Measurements from ENCODE around the gene LACTBL1. TPM values are rescaled to one million over a fixed set of nuclear protein-coding genes. Genes with fewer than 3 reads are reported as not detected.

LACTBL1 gene
- total and polyA plus RNA-seq, 5 donors from 2014 or later, result not detected

DNA sequence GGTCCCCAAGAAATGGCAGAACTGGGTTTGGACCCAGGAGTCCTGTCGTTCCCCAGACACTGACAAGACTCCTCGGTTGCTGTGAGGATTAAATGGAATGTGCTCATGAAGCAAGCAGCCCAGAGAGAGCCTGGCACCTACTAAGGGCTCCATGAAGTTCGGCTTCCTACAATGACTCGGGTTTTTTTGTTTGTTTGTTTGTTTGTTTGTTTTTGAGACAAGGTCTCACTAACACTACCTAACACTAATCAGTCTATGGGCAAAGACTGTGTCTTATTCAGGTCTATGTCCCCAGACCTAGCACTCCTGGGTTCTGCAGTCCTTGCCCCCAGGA lies 3.4 kb upstream of the LACTBL1 start:
- Mint-ChIP-seq H3K36me3 (no peaks in the 10 kb centered on the region), H3K9me3 (peaks cover 0 to 2% (median 0%) of the 10 kb centered on the region in 7 donors), H3K4me1 (no peaks in the 10 kb centered on the region), H3K27me3 (peaks cover 36% of the 10 kb centered on the region), H3K4me3 (no peak overlapping the region), H3K27ac (no peak overlapping the region)
- ATAC-seq (ENCODE audit: low read depth in 2 of 2) (no peak), DNase-seq (no peak)
- Histone ChIP-seq H3K27me3 (ENCODE audit: control insufficient read depth, insufficient read depth, low read length) (peaks cover 7% of the 10 kb centered on the region), H3K27ac (ENCODE audit: insufficient read depth, low read length, poor library complexity, severe bottlenecking) (no peak overlapping the region), H3K9me3 (ENCODE audit: control insufficient read depth in 2 of 2, low read length in 2 of 2) (no peaks in the 10 kb centered on the region), H3K4me3 (ENCODE audit: low read depth, low read length) (no peak overlapping the region), H3K4me1 (ENCODE audit: control insufficient read depth, insufficient read depth, low read length, poor library complexity, severe bottlenecking) (no peaks in the 10 kb centered on the region), H3K36me3 (ENCODE audit: control insufficient read depth, insufficient read depth, low read length) (no peaks in the 10 kb centered on the region)

DNA sequence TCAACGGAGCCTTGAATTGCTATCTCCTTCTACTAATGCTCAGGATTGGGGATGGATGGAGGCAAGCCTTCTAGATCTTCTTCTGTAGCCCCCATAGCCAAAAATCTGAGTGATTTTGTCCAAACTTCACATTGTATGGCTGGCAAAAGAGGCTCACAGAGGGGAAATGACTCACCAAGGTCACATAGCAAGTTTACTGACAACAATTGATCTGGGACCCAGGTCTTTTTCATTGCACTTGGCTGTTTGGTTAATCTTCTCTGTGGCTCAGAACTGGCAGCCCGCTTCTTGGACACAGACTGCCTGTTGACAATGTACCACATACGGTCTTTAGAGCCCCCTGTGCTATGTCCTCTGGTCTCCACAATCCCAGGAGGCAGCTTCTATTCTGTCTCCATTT lies 3.0 kb upstream of the LACTBL1 start:
- H3K27ac Mint-ChIP-seq, result no peak overlapping the region
- H3K36me3 Mint-ChIP-seq, result no peaks in the 10 kb centered on the region
- no peaks in the 10 kb centered on the region for H3K4me1 Mint-ChIP-seq
- peaks cover 0 to 2% (median 0%) of the 10 kb centered on the region in 7 donors for H3K9me3 Mint-ChIP-seq
- Histone ChIP-seq H3K27me3 (ENCODE audit: control insufficient read depth, insufficient read depth, low read length) (peaks cover 9% of the 10 kb centered on the region), H3K9me3 (ENCODE audit: control insufficient read depth in 2 of 2, low read length in 2 of 2) (no peaks in the 10 kb centered on the region), H3K4me1 (ENCODE audit: control insufficient read depth, insufficient read depth, low read length, poor library complexity, severe bottlenecking) (no peaks in the 10 kb centered on the region), H3K27ac (ENCODE audit: insufficient read depth, low read length, poor library complexity, severe bottlenecking) (no peak overlapping the region), H3K4me3 (ENCODE audit: low read depth, low read length) (no peak overlapping the region), H3K36me3 (ENCODE audit: control insufficient read depth, insufficient read depth, low read length) (no peaks in the 10 kb centered on the region)
- peaks cover 39% of the 10 kb centered on the region for H3K27me3 Mint-ChIP-seq
- DNase-seq, result no peak
- no peak overlapping the region for H3K4me3 Mint-ChIP-seq
- ATAC-seq (ENCODE audit: low read depth in 2 of 2), result no peak

DNA sequence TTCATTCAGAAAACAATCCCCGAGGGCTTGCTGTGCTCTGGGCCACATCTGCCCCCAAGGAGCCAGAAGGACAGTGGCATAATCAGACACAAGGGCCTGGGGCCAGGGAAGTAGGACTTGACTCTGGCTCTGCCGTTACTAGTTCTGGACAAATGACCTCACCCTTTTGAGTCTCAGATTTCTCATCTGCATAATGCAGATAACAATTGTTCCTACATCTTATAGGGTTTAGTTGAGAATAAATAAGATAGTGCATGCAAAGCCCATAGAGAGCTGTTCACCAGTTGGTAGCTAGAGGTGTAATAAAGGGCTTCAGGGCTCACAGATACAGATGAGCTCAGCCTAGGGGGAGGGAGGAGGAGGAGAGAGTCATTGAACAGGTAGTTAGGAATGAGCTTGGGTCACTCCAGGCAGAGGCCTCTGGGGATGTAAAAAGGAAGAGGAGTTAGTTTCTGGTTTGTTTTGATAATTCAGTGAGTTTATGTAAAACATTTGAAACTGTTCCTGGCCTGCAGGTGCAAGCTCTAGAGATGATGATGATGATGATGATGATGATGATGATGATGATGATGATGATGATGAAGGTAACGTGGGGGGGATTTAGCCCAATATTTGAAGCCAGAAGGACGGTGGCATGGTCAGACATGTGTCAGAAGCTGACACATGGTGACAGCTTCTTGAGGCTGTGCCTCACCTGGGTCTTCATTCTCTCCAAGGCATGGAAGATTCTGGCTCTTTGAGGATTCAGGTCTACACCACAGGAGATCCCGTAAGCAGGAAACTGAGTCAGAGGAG lies 858 bp downstream of the LACTBL1 start:
- no peak overlapping the region for H3K4me3 ChIP-seq (ENCODE audit: low read depth, low read length)

DNA sequence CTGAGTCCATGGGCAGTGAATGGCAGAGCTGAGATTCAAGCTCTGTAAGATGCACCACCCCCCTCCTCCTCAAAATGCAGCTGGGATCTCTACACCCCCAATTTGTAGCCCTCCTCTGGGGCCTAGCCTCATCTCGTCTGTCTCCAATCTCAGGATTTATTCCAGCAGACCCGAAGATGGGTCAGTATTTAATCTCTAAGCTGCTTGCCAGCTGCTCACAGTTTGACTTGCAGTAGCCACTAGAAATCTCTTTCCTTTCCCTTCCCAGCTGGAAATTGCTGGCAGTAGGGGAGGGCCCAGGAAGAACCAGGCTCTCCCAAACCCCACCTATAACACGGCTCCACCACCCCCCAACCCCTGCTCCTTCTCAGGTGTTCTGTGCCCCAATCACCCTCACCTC lies 1.5 kb downstream of the LACTBL1 start:
- no peak for DNase-seq
- Histone ChIP-seq H3K4me3 (ENCODE audit: low read depth, low read length) (no peak overlapping the region), H3K36me3 (ENCODE audit: control insufficient read depth, insufficient read depth, low read length) (no peaks in the 10 kb centered on the region), H3K9me3 (ENCODE audit: control insufficient read depth in 2 of 2, low read length in 2 of 2) (peaks cover 0 to 5% of the 10 kb centered on the region in 2 experiments), H3K4me1 (ENCODE audit: control insufficient read depth, insufficient read depth, low read length, poor library complexity, severe bottlenecking) (no peaks in the 10 kb centered on the region), H3K27me3 (ENCODE audit: control insufficient read depth, insufficient read depth, low read length) (peaks cover 21% of the 10 kb centered on the region), H3K27ac (ENCODE audit: insufficient read depth, low read length, poor library complexity, severe bottlenecking) (no peak overlapping the region)
- Mint-ChIP-seq H3K27me3 (peaks cover 58% of the 10 kb centered on the region), H3K27ac (no peak overlapping the region), H3K4me3 (no peak overlapping the region), H3K36me3 (no peaks in the 10 kb centered on the region), H3K4me1 (no peaks in the 10 kb centered on the region), H3K9me3 (peaks cover 0 to 8% (median 2%) of the 10 kb centered on the region in 7 donors)
- no peak for ATAC-seq (ENCODE audit: low read depth in 2 of 2)

More for the DNA sequence above, 858 bp downstream of the LACTBL1 start:
- H3K9me3 Mint-ChIP-seq, result peaks cover 0 to 2% (median 0%) of the 10 kb centered on the region in 7 donors
- no peak overlapping the region for H3K27ac Mint-ChIP-seq
- Histone ChIP-seq H3K9me3 (ENCODE audit: control insufficient read depth in 2 of 2, low read length in 2 of 2) (no peaks in the 10 kb centered on the region), H3K36me3 (ENCODE audit: control insufficient read depth, insufficient read depth, low read length) (no peaks in the 10 kb centered on the region), H3K27ac (ENCODE audit: insufficient read depth, low read length, poor library complexity, severe bottlenecking) (no peak overlapping the region), H3K4me1 (ENCODE audit: control insufficient read depth, insufficient read depth, low read length, poor library complexity, severe bottlenecking) (no peaks in the 10 kb centered on the region), H3K27me3 (ENCODE audit: control insufficient read depth, insufficient read depth, low read length) (peaks cover 20% of the 10 kb centered on the region)
- ATAC-seq (ENCODE audit: low read depth in 2 of 2) (no peak), DNase-seq (no peak)
- peaks cover 58% of the 10 kb centered on the region for H3K27me3 Mint-ChIP-seq
- H3K4me1 Mint-ChIP-seq, result no peaks in the 10 kb centered on the region
- no peaks in the 10 kb centered on the region for H3K36me3 Mint-ChIP-seq
- no peak overlapping the region for H3K4me3 Mint-ChIP-seq

DNA sequence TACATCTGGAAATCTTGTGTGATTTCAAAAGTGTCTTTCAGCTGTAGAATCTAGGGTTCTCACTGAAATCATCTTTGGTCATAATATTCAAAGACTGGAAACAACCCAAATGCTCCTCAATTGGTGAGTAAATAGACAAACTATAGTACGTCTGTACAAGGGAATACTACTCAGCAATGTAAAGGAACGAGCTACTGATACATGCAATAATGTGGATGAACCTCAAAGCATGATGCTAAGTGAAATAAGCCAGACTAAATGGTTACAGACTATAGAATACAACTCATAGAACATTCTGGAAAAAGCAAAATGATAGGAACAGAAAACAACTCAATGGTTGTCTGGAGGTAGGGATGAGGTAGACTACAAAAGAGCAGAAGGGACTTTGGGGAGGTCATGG lies 2.6 kb downstream of the LACTBL1 start:
- H3K27ac Mint-ChIP-seq, result no peak overlapping the region
- no peaks in the 10 kb centered on the region for H3K4me1 Mint-ChIP-seq
- Histone ChIP-seq H3K36me3 (ENCODE audit: control insufficient read depth, insufficient read depth, low read length) (no peaks in the 10 kb centered on the region), H3K9me3 (ENCODE audit: control insufficient read depth in 2 of 2, low read length in 2 of 2) (peaks cover 0 to 9% of the 10 kb centered on the region in 2 experiments), H3K4me1 (ENCODE audit: control insufficient read depth, insufficient read depth, low read length, poor library complexity, severe bottlenecking) (no peaks in the 10 kb centered on the region), H3K27me3 (ENCODE audit: control insufficient read depth, insufficient read depth, low read length) (peaks cover 17% of the 10 kb centered on the region), H3K4me3 (ENCODE audit: low read depth, low read length) (no peak overlapping the region), H3K27ac (ENCODE audit: insufficient read depth, low read length, poor library complexity, severe bottlenecking) (no peak overlapping the region)
- H3K27me3 Mint-ChIP-seq, result peaks cover 58% of the 10 kb centered on the region
- ATAC-seq (ENCODE audit: low read depth in 2 of 2), result no peak
- peaks cover 0 to 15% (median 2%) of the 10 kb centered on the region in 7 donors for H3K9me3 Mint-ChIP-seq
- no peak for DNase-seq
- H3K36me3 Mint-ChIP-seq, result no peaks in the 10 kb centered on the region
- H3K4me3 Mint-ChIP-seq, result no peak overlapping the region

DNA sequence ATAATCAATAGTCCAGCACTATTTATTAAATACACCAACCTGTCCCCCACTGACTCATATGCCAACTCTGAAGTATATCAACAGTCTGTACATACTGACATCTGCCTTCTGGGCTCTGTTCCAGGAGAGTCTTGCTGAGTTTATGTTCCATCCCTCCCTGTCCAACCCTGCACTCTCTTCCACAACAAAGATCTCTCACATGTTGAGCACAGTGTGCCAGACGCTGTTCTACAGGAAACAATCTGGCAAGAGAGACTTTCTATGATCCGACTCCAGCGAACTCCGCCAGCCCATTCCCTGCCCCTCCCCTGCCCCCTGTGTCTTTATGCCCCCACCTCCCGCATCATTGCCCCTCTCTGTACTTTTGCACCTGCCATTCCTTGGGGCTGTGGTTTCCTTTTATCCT lies 3.4 kb downstream of the LACTBL1 start:
- H3K36me3 ChIP-seq (ENCODE audit: control insufficient read depth, insufficient read depth, low read length), result no peaks in the 10 kb centered on the region
- no peaks in the 10 kb centered on the region for H3K36me3 Mint-ChIP-seq

DNA sequence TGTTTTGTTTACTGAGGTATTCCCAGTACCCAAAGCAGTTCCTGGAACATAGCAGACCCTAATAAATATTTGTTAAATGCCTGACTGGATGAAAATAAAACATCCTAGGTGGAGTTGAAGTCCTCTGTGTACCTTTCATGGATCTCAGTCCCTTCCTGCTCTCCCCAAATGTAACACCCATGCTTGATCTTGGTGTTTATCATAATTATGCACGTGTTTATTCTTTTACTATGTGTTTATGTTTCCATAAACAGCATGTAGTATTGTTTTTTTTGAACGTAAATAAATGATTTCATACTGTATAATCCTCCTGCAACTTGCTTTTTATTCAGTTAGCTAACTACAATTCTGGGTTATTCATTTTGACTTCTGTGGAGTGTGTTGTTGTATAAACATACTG lies 4.8 kb downstream of the LACTBL1 start:
- H3K4me3 ChIP-seq (ENCODE audit: low read depth, low read length), result no peak overlapping the region
- Mint-ChIP-seq H3K4me3 (no peak overlapping the region), H3K36me3 (no peaks in the 10 kb centered on the region), H3K27ac (no peak overlapping the region), H3K27me3 (peaks cover 58% of the 10 kb centered on the region), H3K9me3 (peaks cover 0 to 15% (median 2%) of the 10 kb centered on the region in 7 donors), H3K4me1 (peaks cover 0 to 2% (median 0%) of the 10 kb centered on the region in 4 donors)
- no peak overlapping the region for H3K27ac ChIP-seq (ENCODE audit: insufficient read depth, low read length, poor library complexity, severe bottlenecking)
- ATAC-seq (ENCODE audit: low read depth in 2 of 2) (no peak), DNase-seq (no peak)
- peaks cover 17% of the 10 kb centered on the region for H3K27me3 ChIP-seq (ENCODE audit: control insufficient read depth, insufficient read depth, low read length)
- peaks cover 0 to 9% of the 10 kb centered on the region in 2 experiments for H3K9me3 ChIP-seq (ENCODE audit: control insufficient read depth in 2 of 2, low read length in 2 of 2)
- no peaks in the 10 kb centered on the region for H3K36me3 ChIP-seq (ENCODE audit: control insufficient read depth, insufficient read depth, low read length)
- no peaks in the 10 kb centered on the region for H3K4me1 ChIP-seq (ENCODE audit: control insufficient read depth, insufficient read depth, low read length, poor library complexity, severe bottlenecking)

More for the DNA sequence above, 3.4 kb downstream of the LACTBL1 start:
- peaks cover 17% of the 10 kb centered on the region for H3K27me3 ChIP-seq (ENCODE audit: control insufficient read depth, insufficient read depth, low read length)
- DNase-seq, result no peak
- H3K4me3 ChIP-seq (ENCODE audit: low read depth, low read length), result no peak overlapping the region
- H3K9me3 ChIP-seq (ENCODE audit: control insufficient read depth in 2 of 2, low read length in 2 of 2), result peaks cover 0 to 9% of the 10 kb centered on the region in 2 experiments
- no peaks in the 10 kb centered on the region for H3K4me1 ChIP-seq (ENCODE audit: control insufficient read depth, insufficient read depth, low read length, poor library complexity, severe bottlenecking)
- Mint-ChIP-seq H3K27me3 (peaks cover 59% of the 10 kb centered on the region), H3K27ac (no peak overlapping the region), H3K4me1 (peaks cover 0 to under 1% (median 0%) of the 10 kb centered on the region in 4 donors), H3K9me3 (peaks cover 0 to 15% (median 2%) of the 10 kb centered on the region in 7 donors), H3K4me3 (no peak overlapping the region)
- no peak for ATAC-seq (ENCODE audit: low read depth in 2 of 2)
- no peak overlapping the region for H3K27ac ChIP-seq (ENCODE audit: insufficient read depth, low read length, poor library complexity, severe bottlenecking)

DNA sequence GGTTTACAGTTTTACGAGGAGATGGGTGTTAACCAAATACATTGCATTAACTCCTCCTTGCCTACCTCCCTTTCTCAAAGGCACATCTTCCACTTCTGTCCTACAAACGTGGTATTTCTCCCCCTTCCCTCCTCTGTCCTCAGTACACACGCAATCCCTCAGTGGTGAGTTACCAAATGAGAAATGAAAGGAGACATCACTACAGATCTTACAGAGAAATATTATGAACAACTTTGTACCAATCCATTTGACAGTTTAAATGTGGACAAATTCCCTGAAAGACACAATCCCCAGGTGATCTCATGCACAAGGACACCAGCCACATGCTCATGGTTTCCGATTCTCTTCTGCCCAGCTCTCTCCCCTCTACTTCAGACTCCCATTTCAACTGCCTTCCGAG lies 6.4 kb downstream of the LACTBL1 start:
- Mint-ChIP-seq H3K4me1 (peaks cover 0 to 2% (median 0%) of the 10 kb centered on the region in 4 donors), H3K4me3 (no peak overlapping the region), H3K9me3 (peaks cover 0 to 15% (median 3%) of the 10 kb centered on the region in 7 donors), H3K36me3 (no peaks in the 10 kb centered on the region), H3K27ac (no peak overlapping the region), H3K27me3 (peaks cover 48% of the 10 kb centered on the region)
- no peak for ATAC-seq (ENCODE audit: low read depth in 2 of 2)
- Histone ChIP-seq H3K4me1 (ENCODE audit: control insufficient read depth, insufficient read depth, low read length, poor library complexity, severe bottlenecking) (no peaks in the 10 kb centered on the region), H3K9me3 (ENCODE audit: control insufficient read depth in 2 of 2, low read length in 2 of 2) (peaks cover 0 to 9% of the 10 kb centered on the region in 2 experiments), H3K27me3 (ENCODE audit: control insufficient read depth, insufficient read depth, low read length) (peaks cover 17% of the 10 kb centered on the region), H3K27ac (ENCODE audit: insufficient read depth, low read length, poor library complexity, severe bottlenecking) (no peak overlapping the region), H3K4me3 (ENCODE audit: low read depth, low read length) (no peak overlapping the region), H3K36me3 (ENCODE audit: control insufficient read depth, insufficient read depth, low read length) (no peaks in the 10 kb centered on the region)
- no peak for DNase-seq
